PC-3 (cell line): ENCODE results near the gene LCN6. TPM values are rescaled to one million over a fixed set of nuclear protein-coding genes. Genes with fewer than 3 reads are reported as not detected.
A peak's percentile ranks its signal among the peaks of the same experiment; 100 is the strongest.

Experiments
- ATAC-seq: fragments of 200-7000 bp; cut with Tn5 transposase; 2 replicates; pipeline ENCODE4 v1.9.1; 2020; ENCODE audit warnings: mild to moderate bottlenecking, moderate library complexity
- BruUV-seq: library from RNA; stranded (reverse); fragments of 400-500 nt; replicated peaks from 2 replicates; lab custom pipeline; 2021; lab: Mats Ljungman, UMichigan
- CTCF ChIA-PET: fragments of 300-600 bp; sonication (Branson Sonifier 250); formaldehyde crosslinking; loops from one replicate; lab custom pipeline; 2022; ENCODE audit warnings: antibody characterized with exemption; lab: Charles Lee
- POLR2A ChIA-PET: fragments of 300-600 bp; sonication (Branson Sonifier 250); formaldehyde crosslinking; loops from one replicate; lab custom pipeline; 2022; ENCODE audit warnings: antibody characterized with exemption; ENCODE audit not compliant: unreplicated experiment; lab: Charles Lee
- DNase-seq: peaks from one replicate; pipeline ENCODE4 v3.0.0-alpha.2; 2015
- H2AFZ ChIP-seq: fragments of 300-600 bp; sonication (generic); 2 replicates; pipeline ENCODE4 v1.6.0; 2016; ENCODE audit warnings: antibody characterized with exemption, low read length
- H3F3A ChIP-seq: fragments of 300-600 bp; sonication (generic); one replicate; pipeline ENCODE4 v1.6.0; 2017; ENCODE audit warnings: antibody characterized with exemption, low read length, control low read depth, mild to moderate bottlenecking; ENCODE audit not compliant: unreplicated experiment
- H3K27ac ChIP-seq: fragments of 300-600 bp; sonication (generic); 2 replicates; pipeline ENCODE4 v1.5.1; 2016; ENCODE audit warnings: mild to moderate bottlenecking, low read length
- H3K27me3 ChIP-seq: fragments of 300-600 bp; sonication (generic); 2 replicates; pipeline ENCODE4 v1.6.1; 2016; ENCODE audit warnings: low read length, mixed read lengths
- H3K36me3 ChIP-seq: fragments of 300-600 bp; sonication (generic); 2 replicates; pipeline ENCODE4 v1.6.1; 2016; ENCODE audit warnings: low read depth, mixed run types, low read length, mixed read lengths
- H3K4me1 ChIP-seq: fragments of 300-600 bp; sonication (generic); 2 replicates; pipeline ENCODE4 v1.5.1; 2016; ENCODE audit warnings: low read length; ENCODE audit not compliant: insufficient read depth
- H3K4me2 ChIP-seq: fragments of 300-600 bp; sonication (generic); 2 replicates; pipeline ENCODE4 v1.6.0; 2016; ENCODE audit warnings: low read length
- H3K4me3 ChIP-seq: fragments of 300-600 bp; sonication (generic); 2 replicates; pipeline ENCODE4 v1.5.1; 2016; ENCODE audit warnings: mild to moderate bottlenecking, low read length, mixed read lengths
- H3K79me2 ChIP-seq: fragments of 300-600 bp; sonication (generic); 2 replicates; pipeline ENCODE4 v1.6.1; 2017; ENCODE audit warnings: low read length, mixed read lengths
- H3K9ac ChIP-seq: fragments of 300-600 bp; sonication (generic); 2 replicates; pipeline ENCODE4 v1.6.0; 2016; ENCODE audit warnings: mild to moderate bottlenecking, low read length
- H3K9me2 ChIP-seq: fragments of 300-600 bp; sonication (generic); replicated peaks from 2 replicates; pipeline ENCODE4 v1.6.1; 2016; ENCODE audit warnings: mixed run types, low read length, mixed read lengths
- H3K9me3 ChIP-seq: fragments of 300-600 bp; sonication (generic); 2 replicates; pipeline ENCODE4 v1.6.1; 2016; ENCODE audit warnings: low read length, mixed read lengths
- H4K20me1 ChIP-seq: fragments of 300-600 bp; sonication (generic); 2 replicates; pipeline ENCODE4 v1.6.1; 2016; ENCODE audit warnings: low read length, mixed read lengths
- EZH2 ChIP-seq: fragments of 300-600 bp; sonication (generic); IDR thresholded peaks from one replicate; pipeline ENCODE4 v1.6.1; 2017; ENCODE audit warnings: antibody characterized with exemption, mild to moderate bottlenecking, low read length; ENCODE audit not compliant: unreplicated experiment
- EZH2phosphoT487 ChIP-seq: fragments of 300-600 bp; sonication (generic); IDR thresholded peaks from 2 replicates; pipeline ENCODE4 v1.6.1; 2018; ENCODE audit warnings: mild to moderate bottlenecking, antibody characterized with exemption, low read length, borderline replicate concordance
- intact Hi-C: fragments of 100-400 bp; cut with micrococcal nuclease; formaldehyde crosslinking; loops from 2 replicates; pipeline ENCODE4 v1.9.0; 2023
- total RNA-seq: library from RNA; depleted of rRNA; stranded (reverse); fragments of >200 nt; gene quantifications from 2 replicates; pipeline ENCODE4 v1.2.3, GENCODE V29; 2014
- TF ChIP-seq, protein P1 (sequence below): fragments of 300-600 bp; sonication (generic); conservative IDR thresholded peaks from 2 replicates; pipeline ENCODE4 v1.5.1; 2017; ENCODE audit warnings: antibody characterized with exemption, low read depth, mild to moderate bottlenecking, low read length

The LCN6 gene
- total RNA-seq, 1 experiment from 2014 or later: not detected

DNA sequence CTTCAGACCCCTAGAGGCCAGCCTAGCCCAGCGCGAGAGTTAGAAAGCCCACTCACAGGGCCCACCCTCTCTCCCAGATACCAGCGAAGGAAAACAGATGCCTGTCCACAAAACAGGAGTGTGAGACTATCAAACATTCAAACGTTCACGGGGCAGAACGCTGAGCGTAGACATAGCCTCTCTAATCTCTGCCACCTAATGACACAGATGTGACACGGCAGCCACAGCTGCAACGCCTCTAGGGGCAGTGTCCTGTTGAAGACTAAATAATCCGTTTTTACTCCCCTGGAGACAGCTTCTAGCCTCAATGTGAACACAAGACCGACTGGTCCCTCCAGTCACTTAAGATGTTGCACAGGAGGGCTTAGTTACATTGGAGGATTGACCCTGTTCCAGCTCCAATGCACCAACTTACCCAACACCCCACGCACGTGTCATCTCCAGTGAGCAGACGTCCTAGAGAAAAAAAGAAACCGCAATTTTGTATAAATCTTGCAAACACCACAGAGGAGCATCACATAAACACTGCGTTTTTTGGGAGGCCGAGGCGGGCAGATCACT is 21.6 kb downstream of the LCN6 start:
- H3K4me1 ChIP-seq: peaks cover 27% of the 10 kb centered on the region

DNA sequence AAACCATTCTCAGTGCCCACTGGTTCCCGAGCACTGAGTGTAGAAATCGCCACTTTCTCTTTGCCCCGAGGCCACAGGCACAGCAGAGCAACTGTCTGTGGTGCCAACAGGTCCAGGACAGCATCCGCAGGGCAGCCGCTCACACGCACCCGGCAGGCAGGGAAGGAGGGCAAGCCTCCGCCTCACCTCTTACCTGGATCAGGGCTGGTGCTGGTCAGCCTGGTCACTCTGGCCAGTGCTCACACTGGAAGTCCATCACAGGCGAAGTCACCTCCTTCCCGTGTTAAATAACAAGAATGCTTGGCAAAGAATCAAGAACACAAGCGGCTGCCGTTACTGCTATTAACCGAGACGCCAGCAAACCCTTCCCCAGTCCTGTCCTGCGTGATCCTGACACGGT is 22.2 kb downstream of the LCN6 start:
- no peaks in the 10 kb centered on the region for H3K9me3 ChIP-seq
- ATAC-seq (no peak), DNase-seq (no peak)
- no peak overlapping the region for H2AFZ ChIP-seq
- peak overlapping the region; percentile 57 for H3K27ac ChIP-seq
- CTCF ChIA-PET: no interaction called here
- H3K79me2 ChIP-seq: peaks cover 74% of the 10 kb centered on the region
- no peaks in the 10 kb centered on the region for H3K9me2 ChIP-seq
- H3K4me1 ChIP-seq: peaks cover 27% of the 10 kb centered on the region
- H3K36me3 ChIP-seq: peaks cover 34% of the 10 kb centered on the region
- POLR2A ChIA-PET: no interaction called here
- BruUV-seq: no TSS peak
- peak overlapping the region; percentile 96 for H3K9ac ChIP-seq
- intact Hi-C loops: no loop called here
- peak overlapping the region; percentile 100 for H3K4me2 ChIP-seq
- H3F3A ChIP-seq: peaks cover 21% of the 10 kb centered on the region
- peaks cover 52% of the 10 kb centered on the region for H4K20me1 ChIP-seq
- no peaks in the 10 kb centered on the region for H3K27me3 ChIP-seq
- H3K4me3 ChIP-seq: peak overlapping the region; percentile 95
- TF ChIP-seq EZH2phosphoT487: no peak
- no peak for TF ChIP-seq EZH2
- TF ChIP-seq, protein P1, sequence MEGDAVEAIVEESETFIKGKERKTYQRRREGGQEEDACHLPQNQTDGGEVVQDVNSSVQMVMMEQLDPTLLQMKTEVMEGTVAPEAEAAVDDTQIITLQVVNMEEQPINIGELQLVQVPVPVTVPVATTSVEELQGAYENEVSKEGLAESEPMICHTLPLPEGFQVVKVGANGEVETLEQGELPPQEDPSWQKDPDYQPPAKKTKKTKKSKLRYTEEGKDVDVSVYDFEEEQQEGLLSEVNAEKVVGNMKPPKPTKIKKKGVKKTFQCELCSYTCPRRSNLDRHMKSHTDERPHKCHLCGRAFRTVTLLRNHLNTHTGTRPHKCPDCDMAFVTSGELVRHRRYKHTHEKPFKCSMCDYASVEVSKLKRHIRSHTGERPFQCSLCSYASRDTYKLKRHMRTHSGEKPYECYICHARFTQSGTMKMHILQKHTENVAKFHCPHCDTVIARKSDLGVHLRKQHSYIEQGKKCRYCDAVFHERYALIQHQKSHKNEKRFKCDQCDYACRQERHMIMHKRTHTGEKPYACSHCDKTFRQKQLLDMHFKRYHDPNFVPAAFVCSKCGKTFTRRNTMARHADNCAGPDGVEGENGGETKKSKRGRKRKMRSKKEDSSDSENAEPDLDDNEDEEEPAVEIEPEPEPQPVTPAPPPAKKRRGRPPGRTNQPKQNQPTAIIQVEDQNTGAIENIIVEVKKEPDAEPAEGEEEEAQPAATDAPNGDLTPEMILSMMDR: no peak

More for the DNA sequence above, 21.6 kb downstream of the LCN6 start:
- Histone ChIP-seq H3K36me3 (peaks cover 34% of the 10 kb centered on the region), H3K9ac (peak overlapping the region; percentile 96), H3K4me2 (peak overlapping the region; percentile 100), H3K27ac (peak overlapping the region; percentile 57), H4K20me1 (peaks cover 48% of the 10 kb centered on the region), H3F3A (peaks cover 21% of the 10 kb centered on the region), H3K4me3 (peak overlapping the region; percentile 95), H3K9me2 (no peaks in the 10 kb centered on the region), H3K27me3 (no peaks in the 10 kb centered on the region), H3K9me3 (no peaks in the 10 kb centered on the region), H3K79me2 (peaks cover 74% of the 10 kb centered on the region), H2AFZ (no peak overlapping the region)
- ATAC-seq (peak; percentile 18; the same call in 1 of the 2 replicates), DNase-seq (peak; percentile 42)
- intact Hi-C loops: no loop called here
- BruUV-seq: no TSS peak
- no peak for TF ChIP-seq EZH2phosphoT487
- TF ChIP-seq, protein P1: peak; percentile 63
- CTCF ChIA-PET: no interaction called here
- POLR2A ChIA-PET: interaction anchor here (0.5 kb wide), 1 partner anchor 252 kb away, joined by 7 read pairs; no protein-coding TSS in a partner anchor

DNA sequence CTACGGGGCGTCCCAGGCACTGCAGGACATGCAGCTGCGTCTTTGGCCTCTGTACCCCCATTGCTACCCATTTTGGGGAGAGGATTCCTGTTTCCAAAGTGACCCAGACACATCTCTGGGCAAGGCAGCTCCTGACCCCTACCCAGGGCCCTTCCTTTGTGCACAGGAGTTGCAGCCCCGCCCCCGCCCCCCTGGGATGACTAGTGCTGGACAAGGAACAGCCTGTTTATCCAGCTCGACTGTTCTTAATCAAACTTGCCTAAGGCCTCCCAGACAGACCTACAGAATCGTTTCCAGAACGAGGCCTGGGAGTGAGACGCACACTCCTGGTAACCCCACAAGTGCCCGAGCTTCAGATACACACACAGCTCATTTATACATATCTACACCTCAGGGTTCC is 22.7 kb downstream of the LCN6 start:
- peaks cover 52% of the 10 kb centered on the region for H4K20me1 ChIP-seq
- peak overlapping the region; percentile 95 for H3K4me3 ChIP-seq
- ATAC-seq (peak; percentile 29), DNase-seq (peak; percentile 72)
- CTCF ChIA-PET: interaction anchor here (0.6 kb wide), 1 partner anchor 253 kb away, joined by 5 read pairs; no protein-coding TSS in a partner anchor
- no peaks in the 10 kb centered on the region for H3K27me3 ChIP-seq
- BruUV-seq: no TSS peak
- peak overlapping the region; percentile 96; the same call in 1 of the 2 replicates for H3K9ac ChIP-seq
- H3K36me3 ChIP-seq: peaks cover 34% of the 10 kb centered on the region
- POLR2A ChIA-PET: interaction anchor here (0.7 kb wide), 1 partner anchor 219 kb away, joined by 5 read pairs; the partner anchor contains the start of gene FBXW5
- H3K9me2 ChIP-seq: no peaks in the 10 kb centered on the region
- H3K4me1 ChIP-seq: peaks cover 27% of the 10 kb centered on the region
- no peaks in the 10 kb centered on the region for H3K9me3 ChIP-seq
- H2AFZ ChIP-seq: no peak overlapping the region
- no peak for TF ChIP-seq EZH2
- TF ChIP-seq, protein P1: no peak
- TF ChIP-seq EZH2phosphoT487: no peak
- H3K27ac ChIP-seq: peak overlapping the region; percentile 57
- peaks cover 21% of the 10 kb centered on the region for H3F3A ChIP-seq
- intact Hi-C loops: no loop called here
- H3K79me2 ChIP-seq: peaks cover 69% of the 10 kb centered on the region
- peak overlapping the region; percentile 100 for H3K4me2 ChIP-seq
